Loucy (cell line): Measurements from ENCODE around the gene IL9.

Source experiments
- H2AFZ ChIP-seq: fragments of 200-600 bp; sonication (generic); 2 replicates; pipeline ENCODE4 v1.6.0; 2016; ENCODE audit warnings: antibody characterized with exemption, mild to moderate bottlenecking, low read length, moderate library complexity
- H3F3A ChIP-seq: fragments of 200-600 bp; 2 replicates; pipeline ENCODE4 v1.6.0; 2016; ENCODE audit warnings: antibody characterized with exemption, low read depth, mild to moderate bottlenecking
- H3K27me3 ChIP-seq: fragments of 200-600 bp; sonication (generic); 2 replicates; pipeline ENCODE4 v1.6.1; 2014; ENCODE audit warnings: low read length, mild to moderate bottlenecking; ENCODE audit not compliant: insufficient read depth, poor library complexity, severe bottlenecking
- H3K36me3 ChIP-seq: fragments of 200-600 bp; sonication (generic); 2 replicates; pipeline ENCODE4 v1.6.1; 2016; ENCODE audit warnings: low read length; ENCODE audit not compliant: insufficient read depth
- H3K4me1 ChIP-seq: fragments of 200-600 bp; sonication (generic); 2 replicates; pipeline ENCODE4 v1.5.1; 2014; ENCODE audit warnings: low read length, mild to moderate bottlenecking; ENCODE audit not compliant: insufficient read depth, poor library complexity, severe bottlenecking
- H3K4me2 ChIP-seq: fragments of 200-600 bp; sonication (generic); 2 replicates; pipeline ENCODE4 v1.6.0; 2014; ENCODE audit warnings: antibody characterized with exemption, low read length, low read depth, mild to moderate bottlenecking; ENCODE audit not compliant: poor library complexity, severe bottlenecking
- H3K4me3 ChIP-seq: fragments of 200-600 bp; sonication (generic); 2 replicates; pipeline ENCODE4 v1.5.1; 2014; ENCODE audit warnings: low read length, mild to moderate bottlenecking, mixed read lengths; ENCODE audit not compliant: poor library complexity, severe bottlenecking
- H3K79me2 ChIP-seq: fragments of 200-600 bp; sonication (generic); 2 replicates; pipeline ENCODE4 v1.6.1; 2014; ENCODE audit warnings: low read length; ENCODE audit not compliant: insufficient read depth
- H3K9ac ChIP-seq: fragments of 200-600 bp; sonication (generic); 2 replicates; pipeline ENCODE4 v1.6.0; 2014; ENCODE audit warnings: mild to moderate bottlenecking, low read depth, low read length, moderate library complexity; ENCODE audit not compliant: poor library complexity, severe bottlenecking
- H3K9me2 ChIP-seq: fragments of 200-600 bp; sonication (generic); replicated peaks from 2 replicates; pipeline ENCODE4 v1.6.1; 2016; ENCODE audit warnings: low read depth, low read length, mixed read lengths
- H3K9me3 ChIP-seq: fragments of 200-600 bp; sonication (generic); 2 replicates; pipeline ENCODE4 v1.6.1; 2014; ENCODE audit warnings: mild to moderate bottlenecking, antibody characterized with exemption, low read length, low read depth; ENCODE audit not compliant: insufficient read depth
- H4K20me1 ChIP-seq: fragments of 200-600 bp; sonication (generic); 2 replicates; pipeline ENCODE4 v1.6.0; 2014; ENCODE audit warnings: antibody characterized with exemption, low read length, mild to moderate bottlenecking; ENCODE audit not compliant: insufficient read depth, poor library complexity, severe bottlenecking
- CTCF ChIP-seq: fragments of 200-600 bp; sonication (generic); conservative IDR thresholded peaks from 2 replicates; pipeline ENCODE4 v1.5.1; 2014; ENCODE audit warnings: mild to moderate bottlenecking, antibody characterized with exemption, low read length
- EZH2phosphoT487 ChIP-seq: fragments of 200-600 bp; IDR thresholded peaks from 2 replicates; pipeline ENCODE4 v1.6.1; 2018; ENCODE audit warnings: antibody characterized with exemption, mild to moderate bottlenecking, moderate library complexity, borderline replicate concordance

The IL9 gene

GRCh38 chr5:135881244-135881643, 14.4 kb downstream of the IL9 start:
- H3K79me2 ChIP-seq, result no peaks in the 10 kb centered on the region
- H3K36me3 ChIP-seq, result no peaks in the 10 kb centered on the region
- TF ChIP-seq CTCF, result no peak
- no peak for TF ChIP-seq EZH2phosphoT487
- no peak overlapping the region for H3K4me3 ChIP-seq
- no peaks in the 10 kb centered on the region for H3K9me2 ChIP-seq
- no peaks in the 10 kb centered on the region for H3F3A ChIP-seq
- no peak overlapping the region for H2AFZ ChIP-seq
- no peaks in the 10 kb centered on the region for H3K9me3 ChIP-seq
- H3K4me2 ChIP-seq, result no peak overlapping the region
- H4K20me1 ChIP-seq, result no peaks in the 10 kb centered on the region
- no peaks in the 10 kb centered on the region for H3K27me3 ChIP-seq
- H3K9ac ChIP-seq, result no peak overlapping the region
- no peaks in the 10 kb centered on the region for H3K4me1 ChIP-seq

- H3K27me3 ChIP-seq, result no peaks in the 10 kb centered on the region
- no peak overlapping the region for H2AFZ ChIP-seq
- H3K36me3 ChIP-seq, result no peaks in the 10 kb centered on the region
- no peak overlapping the region for H3K4me3 ChIP-seq
- TF ChIP-seq CTCF (no peak), EZH2phosphoT487 (no peak)
- H3K79me2 ChIP-seq, result no peaks in the 10 kb centered on the region
- no peaks in the 10 kb centered on the region for H3F3A ChIP-seq
- no peaks in the 10 kb centered on the region for H3K4me1 ChIP-seq
- no peaks in the 10 kb centered on the region for H3K9me3 ChIP-seq
- no peaks in the 10 kb centered on the region for H4K20me1 ChIP-seq
- no peak overlapping the region for H3K9ac ChIP-seq
- H3K9me2 ChIP-seq, result no peaks in the 10 kb centered on the region
- H3K4me2 ChIP-seq, result no peak overlapping the region
Observed at GRCh38 chr5:135880801-135881200, 14.8 kb downstream of the IL9 start.

- Histone ChIP-seq H3K36me3 (no peaks in the 10 kb centered on the region), H3K9me2 (no peaks in the 10 kb centered on the region), H2AFZ (no peak overlapping the region), H4K20me1 (no peaks in the 10 kb centered on the region), H3K4me3 (no peak overlapping the region), H3K4me1 (no peaks in the 10 kb centered on the region), H3K4me2 (no peak overlapping the region), H3K27me3 (no peaks in the 10 kb centered on the region), H3K9me3 (no peaks in the 10 kb centered on the region), H3K79me2 (no peaks in the 10 kb centered on the region), H3F3A (no peaks in the 10 kb centered on the region), H3K9ac (no peak overlapping the region)
- TF ChIP-seq CTCF, result peak; percentile 64
- no peak for TF ChIP-seq EZH2phosphoT487
Observed at GRCh38 chr5:135880278-135880677, 15.4 kb downstream of the IL9 start.
